ENCODE data around the gene DHCR7. TPM values are rescaled to one million over a fixed set of nuclear protein-coding genes. Genes with fewer than 3 reads are reported as not detected.

DHCR7 gene
- 48.2 and 72.6 TPM in 2 replicates for total RNA-seq (2022)
- Bru-seq, nascent RNA, result percentile 44 among the genes with signal in this experiment
- percentile 78 among the genes with signal in this experiment for BruChase-seq, experiment 1, labeled RNA remaining after a 6-hour chase
- BruChase-seq, experiment 2, labeled RNA remaining after a 2-hour chase, result percentile 56 among the genes with signal in this experiment
- long read RNA-seq, transcript DHCR7-201 (9 exons, 2,666 nt), result major isoform, 205 of 246 reads
- long read RNA-seq, partial matches to known transcripts, result 16 of 246 reads
- long read RNA-seq, other reads (novel, unspliced or antisense), result 22 of 246 reads

GRCh38 chr11:71448257-71449171 lies at the start of gene DHCR7:
DHCR7 (minus strand) TSS chr11:71448393; CDS start chr11:71444952, 3,441 bp downstream.
- TF ChIP-seq CTCF (IDR thresholded peaks at IDR 0.05; ENCODE audit: unreplicated experiment), result no peak
- Mint-ChIP-seq H3K4me1 (ENCODE audit: insufficient read depth, unreplicated experiment) (peaks cover 42% of the 10 kb centered on the region), H3K4me3 (ENCODE audit: unreplicated experiment) (peak within 1 kb of the TSS; percentile 94), H3K9me3 (ENCODE audit: unreplicated experiment) (no peaks in the 10 kb centered on the region), H3K27ac (ENCODE audit: low read depth, unreplicated experiment) (peak within 1 kb of the TSS; percentile 76), H3K27me3 (ENCODE audit: insufficient read depth, unreplicated experiment) (no peaks in the 10 kb centered on the region), H3K36me3 (ENCODE audit: insufficient read depth, unreplicated experiment) (peaks cover 28% of the 10 kb centered on the region)
- DNase-seq (ENCODE audit: unreplicated experiment), result peak; percentile 90
- CTCF ChIA-PET, result interaction anchor here (0.7 to 1.6 kb wide), 3 partner anchors 12 to 161 kb away, joined by 3 to 5 read pairs (median 4); no protein-coding TSS in a partner anchor
- POLR2A ChIA-PET, result interaction anchor here (0.6 to 3.8 kb wide), 14 partner anchors 16 to 1048 kb away, joined by 3 to 26 read pairs (median 4); no protein-coding TSS in a partner anchor
- intact Hi-C loops (cut with micrococcal nuclease), result no loop called here
- BruUV-seq (replicated peaks), result no TSS peak

- intact Hi-C loops (cut with micrococcal nuclease), result no loop called here
- Mint-ChIP-seq H3K36me3 (ENCODE audit: insufficient read depth, unreplicated experiment) (peaks cover 67% of the 10 kb centered on the region), H3K9me3 (ENCODE audit: unreplicated experiment) (no peaks in the 10 kb centered on the region), H3K27ac (ENCODE audit: low read depth, unreplicated experiment) (no peak overlapping the region), H3K27me3 (ENCODE audit: insufficient read depth, unreplicated experiment) (no peaks in the 10 kb centered on the region), H3K4me3 (ENCODE audit: unreplicated experiment) (no peak overlapping the region), H3K4me1 (ENCODE audit: insufficient read depth, unreplicated experiment) (no peaks in the 10 kb centered on the region)
- no peak for TF ChIP-seq CTCF (IDR thresholded peaks at IDR 0.05; ENCODE audit: unreplicated experiment)
- no peak for DNase-seq (ENCODE audit: unreplicated experiment)
- CTCF ChIA-PET, result no interaction called here
- no TSS peak for BruUV-seq (replicated peaks)
- POLR2A ChIA-PET, result no interaction called here
Observed at GRCh38 chr11:71496421-71496820, 48.2 kb upstream of the DHCR7 start.

GRCh38 chr11:71495286-71496230 lies 47.4 kb upstream of the DHCR7 start:
- no peak overlapping the region for H3K27ac Mint-ChIP-seq (ENCODE audit: low read depth, unreplicated experiment)
- no peaks in the 10 kb centered on the region for H3K4me1 Mint-ChIP-seq (ENCODE audit: insufficient read depth, unreplicated experiment)
- intact Hi-C loops (cut with micrococcal nuclease), result no loop called here
- no peak overlapping the region for H3K4me3 Mint-ChIP-seq (ENCODE audit: unreplicated experiment)
- ChIA-PET CTCF (no interaction called here), POLR2A (no interaction called here)
- BruUV-seq (replicated peaks), result no TSS peak
- DNase-seq (ENCODE audit: unreplicated experiment), result no peak
- no peak for TF ChIP-seq CTCF (IDR thresholded peaks at IDR 0.05; ENCODE audit: unreplicated experiment)
- no peaks in the 10 kb centered on the region for H3K27me3 Mint-ChIP-seq (ENCODE audit: insufficient read depth, unreplicated experiment)
- peaks cover 74% of the 10 kb centered on the region for H3K36me3 Mint-ChIP-seq (ENCODE audit: insufficient read depth, unreplicated experiment)
- H3K9me3 Mint-ChIP-seq (ENCODE audit: unreplicated experiment), result no peaks in the 10 kb centered on the region

Data from MCF 10A (cell line).